HFFc6 (cell line): ENCODE data around the gene SH3RF3. TPM values are rescaled to one million over a fixed set of nuclear protein-coding genes. Genes with fewer than 3 reads are reported as not detected.
A peak's percentile ranks its signal among the peaks of the same experiment; 100 is the strongest.

Experiments
- DNase-seq: peaks from one replicate; pipeline ENCODE4 v3.0.0-alpha.2; 2018
- H3K27ac Mint-ChIP-seq: 2 replicates; pipeline ENCODE4 v1.8.0; 2020; ENCODE audit warnings: mild to moderate bottlenecking, mixed read lengths
- H3K27me3 Mint-ChIP-seq: 2 replicates; pipeline ENCODE4 v1.8.0; 2021; ENCODE audit warnings: mild to moderate bottlenecking, moderate library complexity, mixed read lengths; ENCODE audit not compliant: insufficient read depth
- H3K36me3 Mint-ChIP-seq: 2 replicates; pipeline ENCODE4 v1.8.0; 2021; ENCODE audit warnings: low read depth, mixed read lengths
- H3K4me1 Mint-ChIP-seq: 2 replicates; pipeline ENCODE4 v1.8.0; 2020; ENCODE audit warnings: low read depth, mixed read lengths
- H3K4me3 Mint-ChIP-seq: 2 replicates; pipeline ENCODE4 v1.8.0; 2020; ENCODE audit warnings: mild to moderate bottlenecking, moderate library complexity, mixed read lengths
- H3K9me3 Mint-ChIP-seq: 2 replicates; pipeline ENCODE4 v1.8.0; 2020; ENCODE audit warnings: mild to moderate bottlenecking, mixed read lengths
- CTCF ChIP-seq: fragments of 200-600 bp; sonication (generic); IDR thresholded peaks from 2 replicates; pipeline ENCODE4 v1.5.0; 2021; ENCODE audit warnings: antibody characterized with exemption, mild to moderate bottlenecking
- total RNA-seq, 6 experiments: library from RNA; stranded (reverse); fragmentation: NEBNext Ultra II Directional; extraction: Animal tissue kit (Norgen Biotek cat#: 25700); gene quantifications; 2 replicates in 1 of 6; 3 replicates in 5 of 6; pipeline ENCODE4 v1.2.3, GENCODE V29; 2021

SH3RF3 gene
- total RNA-seq, 6 experiments from 2014 or later, result 2.4 to 4.4 (median 3.7) TPM

- H3K4me1 Mint-ChIP-seq, result peaks cover 19% of the 10 kb centered on the region; the same call in 1 of the 2 replicates
Observed at GRCh38 chr2:109459485-109459884, 330.5 kb downstream of the SH3RF3 start.

GRCh38 chr2:109460553-109461324 is 331.7 kb downstream of the SH3RF3 start:
- no peak for TF ChIP-seq CTCF
- H3K36me3 Mint-ChIP-seq, result no peaks in the 10 kb centered on the region
- H3K4me1 Mint-ChIP-seq, result peaks cover 19% of the 10 kb centered on the region; the same call in 1 of the 2 replicates

More at GRCh38 chr2:109459485-109459884, 330.5 kb downstream of the SH3RF3 start:
- Mint-ChIP-seq H3K27me3 (peaks cover 11% of the 10 kb centered on the region; the same call in 1 of the 2 replicates), H3K9me3 (no peaks in the 10 kb centered on the region), H3K36me3 (no peaks in the 10 kb centered on the region), H3K27ac (no peak overlapping the region), H3K4me3 (no peak overlapping the region)
- no peak for TF ChIP-seq CTCF
- no peak for DNase-seq

GRCh38 chr2:109463236-109463635 is 334.2 kb downstream of the SH3RF3 start:
- H3K4me1 Mint-ChIP-seq, result peaks cover 27% of the 10 kb centered on the region
- H3K4me3 Mint-ChIP-seq, result no peak overlapping the region
- no peak overlapping the region for H3K27ac Mint-ChIP-seq
- DNase-seq, result no peak
- H3K27me3 Mint-ChIP-seq, result peaks cover 5% of the 10 kb centered on the region; the same call in 1 of the 2 replicates
- no peaks in the 10 kb centered on the region for H3K36me3 Mint-ChIP-seq
- no peak for TF ChIP-seq CTCF
- H3K9me3 Mint-ChIP-seq, result no peaks in the 10 kb centered on the region

More at GRCh38 chr2:109460553-109461324, 331.7 kb downstream of the SH3RF3 start:
- DNase-seq, result no peak
- peaks cover 8% of the 10 kb centered on the region; the same call in 1 of the 2 replicates for H3K27me3 Mint-ChIP-seq
- H3K27ac Mint-ChIP-seq, result no peak overlapping the region
- H3K4me3 Mint-ChIP-seq, result no peak overlapping the region
- H3K9me3 Mint-ChIP-seq, result no peaks in the 10 kb centered on the region

- no peak overlapping the region for H3K4me3 Mint-ChIP-seq
- no peaks in the 10 kb centered on the region for H3K9me3 Mint-ChIP-seq
- DNase-seq, result no peak
- H3K4me1 Mint-ChIP-seq, result peaks cover 28% of the 10 kb centered on the region
- H3K36me3 Mint-ChIP-seq, result no peaks in the 10 kb centered on the region
- no peak overlapping the region for H3K27ac Mint-ChIP-seq
- peaks cover 5% of the 10 kb centered on the region; the same call in 1 of the 2 replicates for H3K27me3 Mint-ChIP-seq
- TF ChIP-seq CTCF, result no peak
Observed at GRCh38 chr2:109463891-109464290, 334.9 kb downstream of the SH3RF3 start.

- DNase-seq, result peak; percentile 59
- Mint-ChIP-seq H3K27ac (no peak overlapping the region), H3K4me3 (peak overlapping the region; percentile 53; the same call in 1 of the 2 replicates), H3K9me3 (no peaks in the 10 kb centered on the region), H3K36me3 (no peaks in the 10 kb centered on the region), H3K4me1 (peaks cover 47% of the 10 kb centered on the region), H3K27me3 (peaks cover 3% of the 10 kb centered on the region; the same call in 1 of the 2 replicates)
- TF ChIP-seq CTCF, result peak; percentile 8
Observed at GRCh38 chr2:109466674-109467575, 337.9 kb downstream of the SH3RF3 start.
